Measurements from ENCODE around the gene SP9. TPM values are rescaled to one million over a fixed set of nuclear protein-coding genes. Genes with fewer than 3 reads are reported as not detected.

The SP9 gene
- total and polyA plus RNA-seq, 4 donors, result not detected

DNA sequence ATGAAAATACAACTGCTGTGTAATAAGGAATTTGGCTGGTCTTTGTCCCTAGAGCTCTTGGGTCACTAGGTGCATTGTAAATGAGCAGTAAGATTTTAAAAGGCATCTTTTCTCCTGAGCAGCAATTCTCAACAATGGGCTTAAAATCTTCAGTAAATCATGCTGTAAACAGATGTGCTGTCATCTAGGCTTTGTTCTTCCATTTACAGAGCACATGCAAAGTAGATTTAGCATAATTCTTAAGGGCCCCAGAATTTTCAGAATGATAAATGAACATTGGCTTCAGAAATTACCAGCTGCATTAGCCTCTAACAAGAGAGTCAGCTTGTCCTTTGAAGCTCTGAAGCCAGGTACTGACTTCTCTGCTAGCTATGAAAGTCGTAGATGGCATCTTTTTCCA, 33.9 kb downstream of the SP9 start:
- H3K27ac ChIP-seq (ENCODE audit: low read depth in 1 of 2, low read length in 1 of 2), result no peak overlapping the region
- H3K9ac ChIP-seq (ENCODE audit: insufficient read depth in 1 of 2, low read length in 2 of 2), result no peak overlapping the region
- H3K9me3 ChIP-seq (ENCODE audit: control insufficient read depth in 4 of 4, insufficient read depth in 3 of 4, low read length in 3 of 4), result peaks cover 0 to 3% (median 0%) of the 10 kb centered on the region in 4 donors
- peaks cover 12 to 42% (median 26%) of the 10 kb centered on the region in 4 donors for H3K36me3 ChIP-seq (ENCODE audit: control insufficient read depth in 4 of 4, insufficient read depth in 4 of 4, low read length in 4 of 4)
- ATAC-seq (ENCODE audit: insufficient read depth, low FRiP score) (no peak), DNase-seq (no peak)
- no peak overlapping the region for H3K4me3 ChIP-seq
- no peaks in the 10 kb centered on the region for H3K27me3 ChIP-seq (ENCODE audit: control insufficient read depth in 3 of 3, insufficient read depth in 3 of 3, low read length in 2 of 3)
- H3K4me1 ChIP-seq (ENCODE audit: control insufficient read depth in 5 of 5, insufficient read depth in 5 of 5, low read length in 5 of 5), result no peaks in the 10 kb centered on the region
- 90 to 97% methylated on average over 1 of the region's 1 CpG for WGBS, 2 donors
- TF ChIP-seq, protein P1, sequence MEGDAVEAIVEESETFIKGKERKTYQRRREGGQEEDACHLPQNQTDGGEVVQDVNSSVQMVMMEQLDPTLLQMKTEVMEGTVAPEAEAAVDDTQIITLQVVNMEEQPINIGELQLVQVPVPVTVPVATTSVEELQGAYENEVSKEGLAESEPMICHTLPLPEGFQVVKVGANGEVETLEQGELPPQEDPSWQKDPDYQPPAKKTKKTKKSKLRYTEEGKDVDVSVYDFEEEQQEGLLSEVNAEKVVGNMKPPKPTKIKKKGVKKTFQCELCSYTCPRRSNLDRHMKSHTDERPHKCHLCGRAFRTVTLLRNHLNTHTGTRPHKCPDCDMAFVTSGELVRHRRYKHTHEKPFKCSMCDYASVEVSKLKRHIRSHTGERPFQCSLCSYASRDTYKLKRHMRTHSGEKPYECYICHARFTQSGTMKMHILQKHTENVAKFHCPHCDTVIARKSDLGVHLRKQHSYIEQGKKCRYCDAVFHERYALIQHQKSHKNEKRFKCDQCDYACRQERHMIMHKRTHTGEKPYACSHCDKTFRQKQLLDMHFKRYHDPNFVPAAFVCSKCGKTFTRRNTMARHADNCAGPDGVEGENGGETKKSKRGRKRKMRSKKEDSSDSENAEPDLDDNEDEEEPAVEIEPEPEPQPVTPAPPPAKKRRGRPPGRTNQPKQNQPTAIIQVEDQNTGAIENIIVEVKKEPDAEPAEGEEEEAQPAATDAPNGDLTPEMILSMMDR (IDR thresholded peaks at IDR 0.05; ENCODE audit: control extremely low read depth, extremely low read depth), result no peak

DNA sequence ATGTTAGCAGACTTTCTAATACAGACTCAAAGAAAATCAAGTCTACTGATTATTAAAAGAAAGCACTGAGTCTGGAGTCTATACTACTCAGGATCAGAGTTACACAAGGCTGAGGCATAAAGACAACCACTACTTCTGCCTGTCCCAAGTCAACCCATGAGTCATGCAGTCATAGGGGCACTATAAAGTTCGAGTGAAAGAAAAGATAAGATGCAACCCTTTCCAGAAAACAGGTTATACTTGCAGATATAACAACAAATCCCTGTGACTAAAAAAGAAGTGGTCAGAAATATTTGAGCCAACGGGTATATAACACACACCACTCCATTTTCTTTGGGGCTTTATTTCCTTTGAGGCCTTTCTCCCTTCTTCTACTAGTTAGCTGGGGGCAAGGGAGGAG, 42.2 kb downstream of the SP9 start:
- H3K36me3 ChIP-seq (ENCODE audit: control insufficient read depth in 4 of 4, insufficient read depth in 4 of 4, low read length in 4 of 4), result peaks cover 9 to 41% (median 26%) of the 10 kb centered on the region in 4 donors

GRCh38 chr2:174383796-174384195, 49.0 kb downstream of the SP9 start:
- H3K4me1 ChIP-seq (ENCODE audit: control insufficient read depth in 5 of 5, insufficient read depth in 5 of 5, low read length in 5 of 5), result no peaks in the 10 kb centered on the region
- peaks cover 11 to 23% (median 12%) of the 10 kb centered on the region in 4 donors for H3K36me3 ChIP-seq (ENCODE audit: control insufficient read depth in 4 of 4, insufficient read depth in 4 of 4, low read length in 4 of 4)
- H3K9me3 ChIP-seq (ENCODE audit: control insufficient read depth in 4 of 4, insufficient read depth in 3 of 4, low read length in 3 of 4), result no peaks in the 10 kb centered on the region
- H3K27me3 ChIP-seq (ENCODE audit: control insufficient read depth in 3 of 3, insufficient read depth in 3 of 3, low read length in 2 of 3), result no peaks in the 10 kb centered on the region
- H3K9ac ChIP-seq (ENCODE audit: insufficient read depth in 1 of 2, low read length in 2 of 2), result no peak overlapping the region
- H3K4me3 ChIP-seq, result no peak overlapping the region
- DNase-seq (no peak), ATAC-seq (ENCODE audit: insufficient read depth, low FRiP score) (no peak)
- 28 to 70% methylated on average over 1 of the region's 1 CpG for WGBS, 2 donors
- H3K27ac ChIP-seq (ENCODE audit: low read depth in 1 of 2, low read length in 1 of 2), result no peak overlapping the region
- TF ChIP-seq, protein P1 (IDR thresholded peaks at IDR 0.05; ENCODE audit: control extremely low read depth, extremely low read depth), result no peak

More for the DNA sequence above, 42.2 kb downstream of the SP9 start:
- ATAC-seq (ENCODE audit: insufficient read depth, low FRiP score) (no peak), DNase-seq (no peak)
- H3K27me3 ChIP-seq (ENCODE audit: control insufficient read depth in 3 of 3, insufficient read depth in 3 of 3, low read length in 2 of 3), result no peaks in the 10 kb centered on the region
- H3K9ac ChIP-seq (ENCODE audit: insufficient read depth in 1 of 2, low read length in 2 of 2), result no peak overlapping the region
- no peak overlapping the region for H3K27ac ChIP-seq (ENCODE audit: low read depth in 1 of 2, low read length in 1 of 2)
- H3K9me3 ChIP-seq (ENCODE audit: control insufficient read depth in 4 of 4, insufficient read depth in 3 of 4, low read length in 3 of 4), result no peaks in the 10 kb centered on the region
- no peak overlapping the region for H3K4me3 ChIP-seq
- TF ChIP-seq, protein P1 (IDR thresholded peaks at IDR 0.05; ENCODE audit: control extremely low read depth, extremely low read depth), result no peak
- 89 to 93% methylated on average over 2 of the region's 2 CpGs for WGBS, 2 donors
- H3K4me1 ChIP-seq (ENCODE audit: control insufficient read depth in 5 of 5, insufficient read depth in 5 of 5, low read length in 5 of 5), result no peaks in the 10 kb centered on the region

DNA sequence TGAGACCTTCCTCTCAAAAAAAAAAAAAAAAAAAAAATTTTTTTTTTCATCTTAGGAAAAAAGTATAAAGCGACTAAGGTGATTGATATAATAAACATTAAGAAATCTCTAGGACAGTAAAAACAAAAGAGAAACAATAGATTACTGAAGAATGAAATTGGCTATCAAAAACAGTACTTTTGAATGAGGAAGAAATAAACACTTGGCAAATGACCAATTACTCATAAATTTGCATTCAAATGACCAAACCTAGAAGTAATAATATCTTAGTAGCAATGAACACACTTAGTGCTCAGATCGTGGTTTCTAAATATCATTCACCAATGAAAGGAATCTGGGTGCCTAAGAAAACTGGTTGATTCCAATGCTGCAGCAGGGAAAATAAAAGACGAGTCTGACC, 50.4 kb downstream of the SP9 start:
- Histone ChIP-seq H3K4me3 (no peak overlapping the region), H3K27ac (ENCODE audit: low read depth in 1 of 2, low read length in 1 of 2) (no peak overlapping the region), H3K27me3 (ENCODE audit: control insufficient read depth in 3 of 3, insufficient read depth in 3 of 3, low read length in 2 of 3) (no peaks in the 10 kb centered on the region), H3K9me3 (ENCODE audit: control insufficient read depth in 4 of 4, insufficient read depth in 3 of 4, low read length in 3 of 4) (no peaks in the 10 kb centered on the region), H3K36me3 (ENCODE audit: control insufficient read depth in 4 of 4, insufficient read depth in 4 of 4, low read length in 4 of 4) (peaks cover 8 to 17% (median 11%) of the 10 kb centered on the region in 4 donors), H3K9ac (ENCODE audit: insufficient read depth in 1 of 2, low read length in 2 of 2) (no peak overlapping the region), H3K4me1 (ENCODE audit: control insufficient read depth in 5 of 5, insufficient read depth in 5 of 5, low read length in 5 of 5) (no peaks in the 10 kb centered on the region)
- DNase-seq, result no peak
- no peak for ATAC-seq (ENCODE audit: insufficient read depth, low FRiP score)
- TF ChIP-seq, protein P1 (IDR thresholded peaks at IDR 0.05; ENCODE audit: control extremely low read depth, extremely low read depth), result no peak
- 88 to 97% methylated on average over 3 of the region's 3 CpGs for WGBS, 2 donors

All from lung (tissue), 12 donors.